Effector CD4-positive, alpha-beta T cell (primary cell): ENCODE measurements around the gene ZFPM1.

Source experiments
- DNase-seq: peaks from one replicate; pipeline ENCODE4 v3.0.0-alpha.2; 2020

ZFPM1 gene

DNA sequence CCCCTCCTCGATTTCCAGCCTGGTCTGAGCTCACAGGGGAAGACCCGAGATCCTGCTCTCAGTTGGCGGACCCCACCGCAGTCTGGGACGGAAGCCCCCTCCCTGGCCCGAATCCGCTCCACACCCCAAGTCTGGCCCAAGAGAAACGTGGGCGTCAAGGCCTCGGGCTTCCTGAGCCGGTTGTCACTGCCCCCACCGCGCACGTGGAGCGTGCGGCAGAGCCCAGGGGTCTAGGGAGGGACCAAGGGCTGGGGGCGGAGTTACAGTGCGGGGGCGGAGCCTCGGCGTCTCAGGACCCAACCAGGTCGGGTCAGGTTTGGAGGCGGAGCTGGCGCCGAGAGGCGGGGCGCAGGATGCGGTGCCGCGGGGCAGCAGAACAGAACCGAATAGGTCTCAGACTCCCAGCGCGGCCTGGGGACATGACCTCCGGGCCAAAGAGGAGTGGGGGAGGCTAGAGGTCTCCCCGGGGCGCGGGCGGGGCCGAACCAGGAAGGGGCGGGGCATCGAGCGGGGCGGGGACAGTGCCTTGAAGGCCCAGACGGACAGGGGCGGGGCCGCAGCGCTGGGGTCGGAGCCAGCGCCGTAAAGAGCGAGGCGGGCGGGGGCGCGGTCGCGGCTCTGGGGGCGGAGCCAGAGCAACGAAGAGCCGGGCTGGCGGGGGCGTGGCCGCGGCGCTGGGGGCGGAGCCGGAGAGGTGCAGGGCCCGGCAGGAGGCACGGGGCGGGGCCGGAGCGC is 431 bp upstream of the ZFPM1 start:
- DNase-seq: peak; percentile 97

DNA sequence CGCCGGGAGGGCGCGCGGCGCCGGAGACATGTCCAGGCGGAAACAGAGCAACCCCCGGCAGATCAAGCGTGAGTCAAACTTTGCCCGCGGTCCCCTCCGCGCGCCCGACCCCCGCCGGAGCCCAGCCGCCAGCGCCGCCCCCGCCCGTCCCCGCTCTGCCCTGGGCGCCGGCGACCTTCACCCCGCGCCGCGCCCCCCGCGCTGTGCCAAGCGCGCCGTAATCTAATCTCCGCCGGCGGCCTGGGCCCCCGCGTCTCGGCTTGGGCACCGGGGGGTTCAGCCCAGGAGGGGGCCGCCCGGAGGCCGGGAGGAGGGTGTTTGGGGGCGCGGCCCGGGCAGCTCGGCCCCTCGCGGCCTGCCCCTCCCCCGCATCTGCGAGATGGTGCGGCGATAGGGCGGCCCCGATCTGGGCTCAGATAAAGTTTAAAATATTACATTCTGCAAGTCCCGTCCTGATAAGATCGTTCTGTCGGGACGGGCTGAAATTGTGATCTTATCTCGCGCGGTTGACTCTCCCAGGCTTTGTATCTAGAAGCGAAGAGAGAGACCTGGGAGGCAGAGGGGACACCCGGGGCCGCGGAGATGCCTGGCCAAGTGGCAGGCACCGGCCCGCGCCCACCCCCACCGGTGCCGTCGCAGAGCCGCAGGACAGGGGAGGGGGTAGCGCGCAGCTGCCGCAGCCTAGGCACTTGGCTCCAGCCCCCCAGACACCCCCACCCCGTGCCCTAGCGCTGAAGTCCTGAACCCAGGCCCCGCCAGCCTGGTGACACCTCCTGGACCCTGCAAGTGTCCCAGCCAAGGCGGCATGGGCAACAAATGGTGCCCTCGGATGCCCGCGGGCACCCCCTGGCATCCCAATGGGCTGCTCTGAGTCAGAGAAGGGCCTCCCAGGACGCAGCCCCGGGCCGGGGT is 787 bp downstream of the ZFPM1 start:
- no peak for DNase-seq

DNA sequence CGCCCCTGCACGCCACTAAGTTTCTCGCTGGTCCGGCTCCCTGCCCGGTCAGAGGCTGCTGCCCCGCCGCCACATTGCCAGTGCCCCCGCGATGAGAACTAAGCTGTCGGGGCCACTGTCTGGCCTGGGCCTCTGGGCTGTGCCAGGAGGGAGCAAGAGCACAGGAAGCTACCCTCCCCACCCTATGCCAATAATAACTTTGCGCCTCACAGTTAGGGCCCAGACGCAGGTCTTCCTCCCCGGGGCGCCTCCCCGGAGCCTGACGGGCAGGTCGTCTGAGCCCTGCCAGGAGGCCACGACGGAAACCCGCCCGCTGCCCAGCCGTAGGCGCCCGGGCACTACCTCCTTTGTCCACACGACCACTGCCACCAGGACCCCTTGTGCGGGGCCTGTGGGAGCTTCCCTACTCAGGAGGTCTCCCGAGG is 1.5 kb downstream of the ZFPM1 start:
- peak; percentile 35 for DNase-seq

DNA sequence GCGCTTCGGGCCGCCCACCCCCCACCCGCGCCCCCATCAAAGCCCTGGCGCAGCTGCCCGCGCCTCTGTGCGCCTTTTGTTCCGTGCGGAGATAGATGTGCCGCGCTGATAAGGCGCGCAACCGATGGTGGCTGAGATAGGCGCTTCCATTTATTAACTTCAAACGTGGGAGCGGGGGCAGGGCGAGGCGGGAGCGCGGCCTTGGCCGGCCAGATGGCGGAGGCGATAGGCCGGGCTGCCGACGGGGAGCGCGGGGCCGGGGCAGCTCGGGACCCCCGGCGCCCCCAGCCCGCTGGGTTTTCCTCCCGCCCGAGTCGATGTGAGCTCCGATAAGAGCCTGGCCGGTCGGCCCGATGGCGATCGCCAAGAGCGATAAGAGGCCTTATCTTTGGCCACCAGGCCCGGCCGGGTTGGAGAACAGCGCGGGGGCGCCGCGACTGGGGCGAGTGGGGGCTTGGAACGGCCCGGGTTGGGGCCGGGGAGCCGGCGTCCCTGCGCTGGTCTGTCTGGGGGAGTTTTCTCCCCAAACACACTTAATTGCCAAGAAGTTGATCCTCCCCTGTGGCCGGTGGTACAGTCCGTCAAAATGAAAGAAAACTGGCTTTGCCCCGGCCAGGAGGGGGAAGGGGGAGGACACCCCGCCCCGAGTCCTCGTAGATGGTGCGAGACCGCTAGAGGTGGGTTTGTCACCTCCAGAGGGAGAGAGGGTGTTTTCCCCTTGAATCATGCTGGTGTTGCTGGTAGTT is 2.7 kb downstream of the ZFPM1 start:
- DNase-seq: peak; percentile 75

DNA sequence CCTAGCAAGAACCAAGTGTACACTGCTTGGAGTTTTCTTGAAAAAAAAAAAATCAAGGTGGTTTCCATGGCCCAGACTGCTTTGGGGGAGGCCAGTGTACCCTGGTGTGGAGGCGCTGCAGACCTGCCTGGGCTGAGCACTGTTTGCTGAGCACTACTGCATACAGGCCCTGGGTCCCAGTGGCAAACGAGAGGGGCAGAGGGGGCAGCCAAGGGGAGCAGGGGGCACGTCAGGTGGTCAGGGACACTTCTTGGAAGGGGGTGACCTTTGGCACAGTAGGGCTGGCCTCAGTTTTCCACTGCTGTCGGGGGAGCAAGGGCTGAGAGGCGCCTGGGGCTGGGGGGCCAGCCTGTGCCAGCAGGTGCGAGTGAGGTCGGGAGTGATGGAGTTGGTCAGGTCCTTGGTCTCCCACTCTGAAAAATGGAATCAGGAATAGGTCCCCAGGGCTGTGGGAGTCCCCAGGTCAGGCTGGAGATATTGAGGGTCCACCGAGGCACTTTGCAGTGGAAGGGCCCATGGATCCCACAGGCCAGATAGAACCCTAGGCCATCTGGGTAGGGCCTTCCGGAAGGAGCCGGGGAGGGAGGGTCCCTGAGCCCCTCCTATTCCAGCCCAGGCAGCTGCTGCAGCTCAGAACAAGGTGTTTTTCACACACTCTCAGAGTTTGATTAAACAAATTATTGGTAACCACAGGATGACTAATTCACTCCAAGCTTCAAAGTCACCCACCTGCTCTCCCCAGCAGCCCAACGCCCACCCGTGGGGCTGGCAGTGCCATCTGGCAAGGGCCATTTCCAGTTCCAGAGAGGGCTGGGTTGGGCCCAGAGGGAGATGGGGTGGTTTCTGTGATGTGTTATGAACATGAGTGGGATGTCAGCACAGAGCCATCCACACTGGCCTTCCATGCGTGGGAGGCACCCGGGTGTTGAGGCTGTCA is 3.5 kb downstream of the ZFPM1 start:
- peak; percentile 57 for DNase-seq

DNA sequence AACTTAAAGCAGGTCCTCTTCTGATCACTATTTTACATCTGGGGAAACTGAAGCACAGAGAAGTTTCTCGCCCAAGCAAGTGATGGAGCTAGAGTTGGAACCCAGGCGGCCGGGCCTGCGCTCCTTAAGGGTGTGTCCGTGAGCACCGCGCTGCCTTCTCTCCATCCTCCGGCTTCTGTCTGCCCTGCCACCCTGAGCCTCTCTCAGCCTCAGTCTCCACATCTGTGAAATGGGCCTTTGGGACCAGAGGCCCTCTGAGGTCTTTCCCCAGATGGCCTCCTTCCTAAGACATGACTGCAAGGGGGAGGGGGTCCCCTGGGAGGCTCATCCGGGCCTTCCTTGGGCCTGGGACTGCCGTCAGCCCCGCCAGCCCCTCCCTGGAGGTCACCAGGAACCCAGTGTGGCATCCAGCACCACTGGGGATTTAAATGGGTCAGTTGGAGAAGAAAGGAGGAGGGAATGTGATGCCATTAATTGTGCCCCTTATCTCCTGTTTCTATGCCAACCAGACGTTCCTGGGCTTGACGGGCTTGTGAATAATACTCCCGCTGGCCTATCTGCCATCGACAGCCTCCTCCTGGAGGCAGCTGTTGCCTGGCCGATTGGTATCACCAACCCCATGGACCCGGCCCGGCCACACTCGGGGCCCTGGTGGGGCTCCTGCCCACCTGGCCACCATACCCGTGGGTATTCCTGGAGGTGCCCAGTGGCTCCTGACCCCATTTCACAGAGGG is 5.1 kb downstream of the ZFPM1 start:
- no peak for DNase-seq

DNA sequence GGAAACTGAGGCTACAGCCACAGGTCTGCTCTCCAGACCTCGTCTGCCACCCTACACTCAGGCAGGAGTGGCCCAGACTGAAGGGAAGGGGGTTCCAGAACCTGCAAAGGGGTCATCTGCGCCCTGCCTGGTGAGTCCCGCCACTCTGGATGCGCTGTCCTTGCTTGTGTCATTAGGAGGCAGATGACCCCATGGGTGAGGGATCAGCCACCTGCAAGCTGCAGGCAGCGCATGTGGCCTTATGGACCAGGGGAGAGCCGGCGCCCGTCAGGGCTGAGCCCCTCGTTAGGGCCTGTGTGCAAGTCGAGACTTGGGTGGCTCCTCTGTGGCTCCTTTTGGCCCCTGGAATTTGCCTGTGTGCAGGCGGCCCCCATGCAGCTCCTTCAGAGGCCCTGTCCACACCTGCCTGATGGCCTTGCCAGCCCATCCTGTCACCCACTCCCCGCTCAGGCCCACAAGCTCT is 5.7 kb downstream of the ZFPM1 start:
- no peak for DNase-seq

DNA sequence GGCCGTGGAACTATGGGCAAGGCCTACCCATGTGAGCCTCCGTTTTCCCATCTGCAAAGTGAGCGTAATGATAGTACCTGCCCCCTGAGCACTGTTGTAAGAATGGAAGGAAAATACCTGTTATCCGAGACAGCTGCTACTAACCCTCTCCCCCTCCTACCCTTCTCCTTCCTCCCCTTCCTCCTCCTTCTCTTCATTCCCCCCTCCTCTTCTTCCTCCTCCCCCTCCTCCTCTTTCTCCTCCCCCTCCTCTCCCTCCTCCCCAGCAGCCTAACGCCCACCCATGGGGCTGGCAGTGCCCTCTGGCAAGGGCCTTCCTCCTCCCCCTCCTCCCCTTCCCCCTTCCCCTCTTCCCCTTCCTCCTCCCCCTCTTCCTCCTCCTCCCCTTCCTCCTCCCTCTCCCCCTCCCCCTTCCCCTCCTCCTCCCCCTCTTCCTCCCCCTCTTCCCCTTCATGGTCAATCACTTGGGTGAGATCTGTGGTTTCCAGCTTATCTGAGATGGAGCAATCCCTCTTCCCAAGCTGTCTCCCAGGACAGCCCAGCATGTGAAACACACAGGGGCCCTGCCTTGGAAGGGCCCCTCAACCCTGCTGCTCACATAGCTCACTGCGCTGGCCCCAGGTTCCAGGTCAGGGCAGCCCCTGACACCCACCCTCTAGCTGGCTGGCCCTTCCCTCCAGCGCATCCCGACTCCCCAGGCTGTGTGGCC is 6.4 kb downstream of the ZFPM1 start:
- no peak for DNase-seq

DNA sequence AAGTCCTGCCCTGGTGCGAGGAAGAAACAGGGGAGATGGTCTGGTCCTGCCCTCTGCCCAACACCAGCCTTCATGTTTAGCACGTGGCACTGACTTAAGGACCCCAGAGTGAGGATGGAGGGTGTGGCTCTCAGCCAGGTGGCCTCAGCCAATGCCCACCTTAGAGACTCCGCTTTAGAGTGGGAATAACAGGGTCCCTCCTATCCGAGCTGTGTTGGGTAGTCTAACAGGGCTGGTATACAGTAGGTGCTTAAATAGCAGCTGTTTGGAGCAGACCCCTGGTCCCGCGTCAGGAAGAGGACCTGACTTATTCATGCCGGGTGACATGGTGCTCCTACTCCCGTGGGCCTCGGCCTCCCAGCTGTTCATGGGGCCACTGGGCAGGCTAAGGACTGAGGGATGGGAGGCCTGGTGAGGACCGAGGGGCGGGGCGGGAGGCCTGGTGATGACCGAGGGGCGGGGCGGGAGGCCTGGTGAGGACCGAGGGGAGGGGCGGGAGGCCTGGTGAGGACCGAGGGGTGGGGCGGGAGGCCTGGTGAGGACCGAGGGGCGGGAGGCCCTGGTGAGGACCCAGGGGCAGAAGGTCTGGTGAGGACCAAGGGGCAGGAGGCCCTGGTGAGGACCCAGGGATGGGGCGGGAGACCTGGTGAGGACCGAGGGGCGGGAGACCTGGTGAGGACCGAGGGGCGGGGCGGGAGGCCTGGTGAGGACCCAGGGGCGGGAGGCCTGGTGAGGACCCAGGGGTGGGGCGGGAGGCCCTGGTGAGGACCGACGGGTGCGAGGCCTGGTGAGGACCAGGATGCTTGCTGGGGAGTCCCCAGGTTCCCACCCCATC is 7.6 kb downstream of the ZFPM1 start:
- DNase-seq: no peak

DNA sequence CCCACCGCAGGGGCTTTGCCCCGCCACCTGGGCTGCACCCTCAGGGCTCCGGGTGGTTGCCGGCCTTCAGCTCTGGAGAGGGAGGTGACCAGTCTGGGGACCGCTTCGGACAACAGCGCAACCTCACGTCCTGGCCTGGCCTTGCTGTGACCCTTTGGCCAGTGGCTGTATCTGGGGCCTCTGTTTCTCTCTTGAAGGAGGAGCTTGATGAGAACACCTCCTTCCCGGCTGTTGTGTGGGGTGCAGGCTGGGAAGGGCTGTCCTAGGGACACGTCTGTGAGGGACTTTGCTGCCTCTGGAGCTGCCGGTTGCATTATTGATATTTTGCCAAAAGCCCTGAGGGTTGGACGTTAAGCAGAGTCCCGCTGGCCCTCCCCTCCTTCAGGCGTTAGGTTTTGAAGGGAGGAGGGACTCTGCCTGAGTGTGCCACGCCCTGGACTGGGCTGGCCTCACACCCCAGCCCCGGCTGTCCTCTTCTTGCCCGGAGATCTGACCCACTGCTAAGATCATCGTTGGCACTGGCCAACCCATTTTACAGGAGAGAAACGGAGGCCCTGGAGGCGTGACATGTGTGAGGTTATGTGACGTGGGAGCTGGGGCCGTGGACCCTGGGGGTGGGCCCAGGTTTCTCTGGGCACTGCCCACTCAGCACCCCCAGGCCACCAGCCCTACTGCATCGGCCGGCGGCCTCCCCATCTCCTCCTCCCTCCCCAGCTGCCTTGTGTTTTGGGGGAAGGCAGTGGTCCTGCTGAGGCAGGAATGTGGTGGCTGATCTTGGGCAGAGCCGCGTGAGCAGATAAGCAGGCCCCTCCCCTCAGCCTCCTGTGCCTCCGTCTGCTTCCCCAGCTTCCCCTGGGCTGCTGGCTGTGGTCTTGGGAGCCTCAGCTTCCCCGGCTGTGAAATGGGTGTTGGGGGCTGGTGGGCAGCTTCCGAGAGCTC is 8.5 kb downstream of the ZFPM1 start:
- DNase-seq: no peak

DNA sequence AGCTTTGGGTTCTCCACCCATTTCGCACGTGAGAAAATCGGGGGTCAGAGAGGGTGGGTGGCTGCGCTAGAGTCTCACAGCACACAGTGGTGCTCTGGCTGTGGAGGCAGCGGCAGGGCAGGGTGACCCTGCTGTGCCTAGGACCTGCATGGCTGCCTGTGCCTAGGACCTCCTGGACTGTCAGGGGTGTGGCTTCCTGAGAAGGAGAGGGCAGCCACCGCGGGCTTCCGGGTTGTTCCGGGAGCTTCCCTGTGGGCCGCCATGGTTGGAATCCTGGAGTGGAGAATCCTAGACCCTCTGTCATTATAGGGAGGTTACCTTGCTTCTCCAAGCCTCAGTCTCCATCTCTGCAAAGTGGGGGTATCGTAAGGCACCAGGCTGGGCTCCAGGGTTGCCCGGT is 9.3 kb downstream of the ZFPM1 start:
- DNase-seq: no peak

DNA sequence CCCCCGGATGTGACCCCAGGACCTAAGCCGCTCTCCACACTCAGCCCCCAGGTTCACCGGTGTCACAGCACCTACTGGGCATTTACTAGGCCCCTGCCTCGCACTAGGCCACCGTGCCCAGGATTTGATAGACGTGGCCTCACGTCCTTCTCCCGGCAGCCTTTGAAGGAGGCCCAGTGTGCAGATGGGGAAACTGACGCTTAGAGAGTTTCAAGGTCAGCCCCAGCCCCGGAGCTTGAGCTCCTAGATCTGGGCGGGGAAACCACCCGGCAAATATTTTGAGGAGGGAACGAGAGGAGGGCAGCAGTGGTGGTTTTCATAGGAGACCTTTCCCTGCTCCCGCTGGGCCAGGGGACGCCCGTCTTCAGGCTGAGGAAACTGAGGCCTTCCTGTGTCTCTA is 10.3 kb downstream of the ZFPM1 start:
- DNase-seq: no peak

DNA sequence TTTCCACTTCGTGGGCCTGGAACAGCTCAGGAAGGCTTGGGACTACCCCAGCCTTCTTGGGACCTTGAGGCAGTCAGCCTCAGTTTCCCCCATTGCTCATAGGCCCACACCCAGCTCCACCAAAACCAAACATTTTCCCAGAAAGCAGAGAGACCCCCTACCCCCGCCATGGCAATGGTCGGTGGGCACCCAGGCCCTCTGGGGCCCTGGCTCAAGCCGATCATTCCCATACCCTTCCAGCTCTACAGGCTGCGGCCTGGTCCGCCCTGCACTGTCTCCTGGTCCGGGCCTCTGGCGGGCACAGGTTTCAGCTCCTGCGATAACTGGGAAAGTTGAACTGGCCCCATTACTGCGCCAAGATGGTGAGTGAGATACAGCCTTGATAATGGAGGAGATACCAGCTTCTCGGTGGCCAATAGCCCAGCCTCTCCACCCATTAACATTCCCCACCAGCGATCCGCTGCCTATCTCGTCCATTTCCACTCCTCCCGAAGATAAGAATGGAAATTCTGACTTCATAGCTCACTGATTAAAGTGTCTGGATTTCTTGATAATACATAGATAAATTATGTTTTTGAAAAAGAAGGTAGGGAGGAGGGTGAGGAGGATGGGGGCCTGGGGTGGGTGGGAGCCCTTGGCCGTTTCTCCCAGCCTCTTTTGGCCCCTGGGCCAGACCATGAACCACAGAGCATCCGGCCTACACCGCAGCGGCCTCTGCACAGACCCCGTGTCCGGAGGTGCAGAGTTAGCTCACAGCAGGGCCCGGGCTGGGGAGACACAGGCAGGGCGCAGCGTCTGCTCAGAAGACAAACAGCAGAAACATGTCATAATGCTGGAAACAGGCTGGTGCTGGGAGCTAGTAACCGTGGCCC is 11.6 kb downstream of the ZFPM1 start:
- no peak for DNase-seq

DNA sequence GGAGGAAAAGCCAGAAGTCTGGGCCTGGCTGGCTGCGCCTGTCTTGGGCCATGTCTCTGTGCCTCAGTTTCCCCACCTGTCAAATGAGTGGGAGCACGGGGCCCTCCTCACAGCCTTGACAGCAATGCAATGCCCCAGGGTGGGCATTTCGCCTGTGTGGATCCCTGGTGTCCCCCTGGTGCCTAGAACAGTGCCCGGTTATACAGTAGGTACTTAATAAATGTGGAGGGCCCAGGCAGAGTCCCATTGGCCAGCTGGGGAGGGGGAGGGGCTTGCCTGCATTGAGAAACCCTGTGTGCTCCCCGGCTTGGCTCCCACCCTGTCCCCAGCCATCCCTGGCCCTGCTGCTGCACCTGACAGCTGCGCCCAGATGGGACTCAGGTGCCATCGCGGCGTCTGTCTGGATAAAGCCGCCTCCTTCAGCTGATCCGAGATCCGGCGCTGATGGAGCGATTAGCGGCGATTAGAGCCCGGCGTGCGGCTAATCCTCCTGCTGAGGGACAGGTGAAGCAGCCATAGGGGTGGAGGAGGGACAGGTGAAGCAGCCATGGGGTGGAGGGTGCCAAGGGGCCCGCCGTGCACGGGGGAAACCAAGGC is 12.4 kb downstream of the ZFPM1 start:
- DNase-seq: no peak

DNA sequence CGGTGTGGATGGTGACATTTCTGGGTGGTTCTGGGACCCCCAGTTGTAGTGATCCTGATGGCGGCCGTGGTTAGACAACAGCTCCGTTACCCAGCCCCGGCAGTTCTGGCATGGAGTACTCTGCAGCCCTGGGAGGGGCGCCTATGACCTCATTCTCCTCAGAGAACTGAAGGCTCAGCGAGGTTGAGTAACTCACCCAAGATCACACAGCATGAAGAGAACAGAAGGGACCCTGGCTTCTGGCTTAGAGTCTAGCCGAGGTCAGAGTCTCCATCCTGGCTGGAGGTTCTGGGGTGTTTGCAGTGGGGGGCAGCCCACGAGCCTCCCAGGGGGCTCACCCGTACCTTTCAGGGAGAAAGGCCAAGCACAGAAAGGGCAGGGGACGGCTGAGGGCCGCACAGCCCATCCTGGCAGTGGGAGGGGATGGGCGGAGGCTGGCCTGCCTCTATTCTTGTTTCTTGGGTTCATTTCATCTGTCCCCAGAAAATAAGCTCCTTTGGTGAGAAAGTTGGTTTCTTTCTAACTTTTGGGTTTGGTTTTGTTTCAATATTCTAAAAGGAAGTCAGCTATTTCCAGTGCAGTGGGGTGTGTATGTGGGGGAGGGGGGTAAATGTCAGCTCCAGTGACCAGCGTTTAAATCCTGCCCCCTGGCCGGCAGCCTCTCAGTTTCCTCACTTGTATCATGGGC is 13.2 kb downstream of the ZFPM1 start:
- DNase-seq: no peak

DNA sequence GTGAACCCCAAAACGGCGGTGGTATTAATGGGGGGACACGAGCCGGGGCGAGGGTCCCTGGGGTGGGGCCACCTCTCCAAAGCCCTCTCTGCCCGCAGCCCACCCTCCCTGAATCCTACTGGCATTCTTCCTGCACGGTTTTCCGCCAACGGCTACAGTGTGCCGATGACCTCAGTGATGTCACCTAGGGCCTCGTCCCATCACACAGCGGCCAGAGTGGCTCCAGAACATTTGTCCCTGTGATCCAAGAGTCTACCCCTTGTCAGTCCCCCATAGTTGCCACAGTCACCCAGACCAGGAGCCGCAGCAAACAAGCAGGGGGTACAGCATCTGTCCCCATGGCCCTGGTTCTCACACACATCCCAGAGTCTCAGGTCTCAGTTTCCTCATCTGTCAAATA is 13.9 kb downstream of the ZFPM1 start:
- DNase-seq: no peak
